GM13977 (cell line): Measurements from ENCODE around the gene SLC39A1.

Source experiments
- DNase-seq: peaks from one replicate; pipeline ENCODE4 v3.0.0; 2012; ENCODE audit warnings: low spot score
- in situ Hi-C: fragments of 300-500 bp; cut with MboI; formaldehyde crosslinking; loops from one replicate; pipeline ENCODE4 v1.12.0; 2022; ENCODE audit warnings: low sequenced_read_pairs, low pct_unique_long_range_greater_than_20kb, mixed read lengths, inconsistent platforms; ENCODE audit not compliant: unreplicated experiment
- TF ChIP-seq, protein P1 (sequence below): IDR thresholded peaks from 2 replicates; pipeline ENCODE4 v1.5.1; 2012; ENCODE audit warnings: mild to moderate bottlenecking, control low read depth; ENCODE audit not compliant: insufficient read depth; ENCODE audit errors: extremely low read depth, missing control alignments

Gene SLC39A1

DNA sequence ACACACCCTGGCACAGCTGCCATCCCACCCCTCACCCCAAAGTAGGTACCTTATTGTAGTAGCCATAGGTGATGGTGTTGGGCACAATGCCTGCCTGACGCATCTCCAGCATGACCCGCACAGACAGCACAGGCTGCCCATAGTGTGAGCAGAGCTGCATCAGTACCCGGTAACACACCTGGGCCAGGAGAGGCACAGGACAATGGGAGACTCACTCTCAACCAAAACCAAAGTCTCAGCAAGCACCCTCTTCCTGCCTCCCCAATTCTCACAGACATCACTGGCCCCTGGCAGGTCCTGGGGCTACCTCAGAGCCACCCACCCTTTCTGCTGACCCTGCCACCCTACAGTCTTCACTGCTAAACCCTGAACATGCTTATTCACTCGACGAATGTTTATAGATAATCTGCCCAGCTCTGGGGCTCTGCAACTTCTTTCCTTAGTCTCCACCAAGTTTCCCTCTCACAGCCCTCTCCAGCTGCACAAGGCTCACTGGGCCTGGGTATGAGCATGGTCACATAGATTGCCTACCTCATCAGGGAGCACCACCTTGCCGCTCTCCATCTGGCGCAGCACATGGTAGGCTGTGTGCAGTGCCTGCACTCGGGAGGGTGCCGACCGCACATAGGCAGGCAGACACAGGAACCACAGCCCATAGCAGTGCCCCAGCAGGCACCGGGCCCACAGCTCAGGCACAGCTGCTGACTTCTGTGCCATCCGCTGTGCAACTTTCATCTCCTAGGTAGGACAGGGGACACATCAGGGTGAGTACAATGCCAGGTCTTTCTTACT lies 27.1 kb downstream of the SLC39A1 start:
- in situ Hi-C loops = no loop called here
- DNase-seq = no peak
- TF ChIP-seq, protein P1, sequence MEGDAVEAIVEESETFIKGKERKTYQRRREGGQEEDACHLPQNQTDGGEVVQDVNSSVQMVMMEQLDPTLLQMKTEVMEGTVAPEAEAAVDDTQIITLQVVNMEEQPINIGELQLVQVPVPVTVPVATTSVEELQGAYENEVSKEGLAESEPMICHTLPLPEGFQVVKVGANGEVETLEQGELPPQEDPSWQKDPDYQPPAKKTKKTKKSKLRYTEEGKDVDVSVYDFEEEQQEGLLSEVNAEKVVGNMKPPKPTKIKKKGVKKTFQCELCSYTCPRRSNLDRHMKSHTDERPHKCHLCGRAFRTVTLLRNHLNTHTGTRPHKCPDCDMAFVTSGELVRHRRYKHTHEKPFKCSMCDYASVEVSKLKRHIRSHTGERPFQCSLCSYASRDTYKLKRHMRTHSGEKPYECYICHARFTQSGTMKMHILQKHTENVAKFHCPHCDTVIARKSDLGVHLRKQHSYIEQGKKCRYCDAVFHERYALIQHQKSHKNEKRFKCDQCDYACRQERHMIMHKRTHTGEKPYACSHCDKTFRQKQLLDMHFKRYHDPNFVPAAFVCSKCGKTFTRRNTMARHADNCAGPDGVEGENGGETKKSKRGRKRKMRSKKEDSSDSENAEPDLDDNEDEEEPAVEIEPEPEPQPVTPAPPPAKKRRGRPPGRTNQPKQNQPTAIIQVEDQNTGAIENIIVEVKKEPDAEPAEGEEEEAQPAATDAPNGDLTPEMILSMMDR = no peak

DNA sequence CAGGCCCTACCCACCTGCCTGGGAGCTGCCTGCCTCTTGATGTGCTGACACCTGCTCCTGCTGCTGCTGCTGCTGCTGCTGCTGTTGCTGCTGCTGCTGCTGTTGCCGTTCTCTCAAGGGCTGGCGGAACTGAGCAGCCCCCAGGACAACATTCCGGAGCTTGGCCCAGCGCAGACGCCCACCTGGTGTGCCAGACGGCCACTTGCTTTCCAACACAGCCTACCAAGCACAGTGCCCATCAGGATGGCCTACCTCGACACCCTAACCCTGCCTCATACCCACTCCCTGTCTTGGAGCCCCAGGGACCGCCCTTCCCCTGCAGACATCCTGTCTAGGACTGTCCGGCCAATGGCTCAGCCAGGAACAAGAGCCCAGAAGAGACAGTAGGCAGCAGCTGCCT lies 28.6 kb downstream of the SLC39A1 start:
- no peak for DNase-seq
- in situ Hi-C loops = no loop called here
- TF ChIP-seq, protein P1 = no peak

DNA sequence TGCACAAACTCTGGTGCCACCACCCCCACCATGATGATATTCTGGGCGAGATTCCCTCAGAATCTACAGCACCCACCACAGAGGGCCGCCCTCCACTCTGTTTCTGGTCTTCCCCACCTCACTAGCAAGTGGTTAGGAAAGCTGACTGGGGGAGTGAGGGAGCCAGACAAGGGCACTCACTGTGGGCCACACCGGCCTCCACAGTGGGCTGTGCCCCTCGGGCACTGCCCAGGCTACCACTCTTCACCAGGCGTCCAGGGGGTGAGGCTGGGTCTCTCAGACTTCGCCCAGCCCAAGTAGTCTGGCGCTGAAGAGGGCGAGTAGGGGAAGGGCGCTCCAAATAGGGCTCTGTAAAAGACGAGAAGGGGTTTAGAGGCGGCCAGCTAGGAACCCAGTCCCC lies 29.4 kb downstream of the SLC39A1 start:
- DNase-seq = no peak
- in situ Hi-C loops = no loop called here
- TF ChIP-seq, protein P1 = no peak

DNA sequence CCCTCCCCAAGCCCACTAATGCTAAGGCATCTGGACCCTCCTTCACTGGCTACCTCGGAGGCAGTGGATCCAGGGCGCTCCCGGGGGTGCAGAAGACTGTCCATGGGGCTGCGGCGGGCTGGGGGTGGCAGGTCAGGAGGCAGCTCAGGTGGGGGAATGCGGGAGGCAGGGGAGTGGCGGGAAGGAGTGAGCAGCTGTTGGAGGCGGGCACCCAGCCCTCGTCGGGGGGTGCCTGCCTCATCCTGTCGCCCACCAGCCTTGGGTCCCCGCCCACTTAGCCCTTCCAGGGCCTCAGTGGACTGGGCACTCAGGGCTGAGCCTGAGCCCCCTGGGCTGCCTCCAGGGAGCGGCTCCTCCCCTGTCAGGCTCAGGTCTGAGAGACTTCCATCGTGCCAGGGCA lies 29.9 kb downstream of the SLC39A1 start:
- in situ Hi-C loops = no loop called here
- TF ChIP-seq, protein P1 = no peak
- no peak for DNase-seq

DNA sequence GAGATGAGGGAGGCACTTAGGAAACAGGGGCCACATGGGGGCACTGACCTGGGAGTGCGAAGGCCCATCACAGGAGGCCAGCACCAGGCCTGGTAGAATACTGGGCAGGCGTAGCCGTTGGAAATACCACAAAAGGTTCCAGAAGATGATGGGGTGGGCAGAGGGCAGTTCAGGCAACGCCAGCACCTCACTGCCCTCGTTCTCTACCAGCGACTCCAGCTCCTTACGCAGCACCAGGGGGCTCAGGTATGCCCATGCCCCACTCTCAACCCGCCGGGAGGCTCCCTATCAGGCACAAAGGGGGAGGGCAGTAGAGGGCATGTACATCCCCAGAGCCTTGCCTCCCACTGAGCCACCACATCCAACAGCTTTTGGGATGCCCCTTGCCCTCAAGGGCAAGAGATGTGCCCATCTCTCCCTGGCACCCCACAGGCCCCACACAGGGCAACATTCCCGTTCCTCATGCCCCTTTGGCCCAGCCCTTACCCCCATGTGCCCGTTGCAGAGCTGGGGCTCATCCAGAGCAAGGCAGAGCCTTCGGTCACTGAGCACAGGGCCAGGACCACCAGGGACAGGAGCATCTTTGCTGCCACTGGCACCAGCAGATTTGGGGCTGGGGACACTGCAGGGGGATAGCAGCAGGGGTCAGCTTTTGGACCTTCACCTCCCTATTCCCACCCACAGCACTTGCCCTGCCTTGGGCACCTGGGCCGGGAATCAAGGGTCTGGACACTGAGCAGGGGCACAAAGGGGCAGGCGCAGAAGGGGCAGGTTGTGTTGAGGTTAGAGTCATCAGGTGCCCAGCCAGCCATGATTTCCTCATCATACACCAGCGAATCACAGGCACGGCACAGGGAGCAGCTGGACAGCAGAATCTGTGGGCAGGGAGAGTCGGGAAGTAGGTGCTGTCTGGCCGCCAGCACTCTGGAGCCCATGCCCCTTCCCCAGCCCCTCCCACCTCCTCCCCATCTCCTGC lies 30.9 kb downstream of the SLC39A1 start:
- TF ChIP-seq, protein P1 = no peak

More for the DNA sequence above, 30.9 kb downstream of the SLC39A1 start:
- DNase-seq = no peak
- in situ Hi-C loops = no loop called here
